Endodermal cell (in vitro differentiated cells): ENCODE data around the gene PEX1. TPM values are rescaled to one million over a fixed set of nuclear protein-coding genes. Genes with fewer than 3 reads are reported as not detected.
"Not testable (repeated sequence)": the region's sequence is repeated elsewhere in the genome, so short reads cannot be mapped to it uniquely, and the experiment has no call there.

Experiments used
- DNase-seq: peaks from one replicate; pipeline ENCODE4 v3.0.0-alpha.2; 2017
- H3K27ac ChIP-seq: 2 replicates; pipeline ENCODE4 v1.5.1; 2013; ENCODE audit warnings: mild to moderate bottlenecking, low read depth, low read length, moderate library complexity
- H3K27me3 ChIP-seq: 2 replicates; pipeline ENCODE4 v1.6.1; 2013; ENCODE audit warnings: mild to moderate bottlenecking, low read length, moderate library complexity; ENCODE audit not compliant: insufficient read depth, control insufficient read depth, poor library complexity, severe bottlenecking
- H3K36me3 ChIP-seq: 2 replicates; pipeline ENCODE4 v1.7.0; 2013; ENCODE audit warnings: mild to moderate bottlenecking, low read length, moderate library complexity; ENCODE audit not compliant: control insufficient read depth, insufficient read depth
- H3K4me1 ChIP-seq: one replicate; pipeline ENCODE4 v1.7.0; 2013; ENCODE audit warnings: low read length; ENCODE audit not compliant: control insufficient read depth, insufficient read depth
- H3K4me3 ChIP-seq: 2 replicates; pipeline ENCODE4 v1.5.1; 2013; ENCODE audit warnings: mild to moderate bottlenecking, low read length, moderate library complexity
- H3K9ac ChIP-seq: 2 replicates; pipeline ENCODE4 v1.6.1; 2013; ENCODE audit warnings: mild to moderate bottlenecking, low read length, moderate library complexity; ENCODE audit not compliant: poor library complexity, severe bottlenecking; ENCODE audit errors: extremely low read depth
- H3K9me3 ChIP-seq: 2 replicates; pipeline ENCODE4 v1.6.1; 2013; ENCODE audit warnings: mild to moderate bottlenecking, low read length, moderate library complexity; ENCODE audit not compliant: control insufficient read depth
- H3K27ac Mint-ChIP-seq: 2 replicates; pipeline ENCODE4 v1.8.0; 2020; ENCODE audit warnings: mixed read lengths
- H3K27me3 Mint-ChIP-seq: 2 replicates; pipeline ENCODE4 v1.8.0; 2021; ENCODE audit warnings: mild to moderate bottlenecking, mixed read lengths; ENCODE audit not compliant: insufficient read depth
- H3K36me3 Mint-ChIP-seq: 2 replicates; pipeline ENCODE4 v1.8.0; 2020; ENCODE audit warnings: low read depth, mixed read lengths
- H3K4me1 Mint-ChIP-seq: 2 replicates; pipeline ENCODE4 v1.8.0; 2020; ENCODE audit warnings: mixed read lengths
- H3K4me3 Mint-ChIP-seq: 2 replicates; pipeline ENCODE4 v1.8.0; 2020; ENCODE audit warnings: mild to moderate bottlenecking, moderate library complexity, mixed read lengths
- H3K9me3 Mint-ChIP-seq: 2 replicates; pipeline ENCODE4 v1.8.0; 2020; ENCODE audit warnings: mild to moderate bottlenecking, mixed read lengths
- WGBS, 2 experiments: methylation state at CpG; one replicate each; pipeline versions ENCODE4 v1.1.5 to v1.1.7; 2013; ENCODE audit warnings: missing lambda C conversion rate in 2 of 2, mixed read lengths in 1 of 2; ENCODE audit not compliant: insufficient coverage in 1 of 2, insufficient read length in 1 of 2; 5-methylcytosine and 5-hydroxymethylcytosine counted together
- total RNA-seq, 2 donors: library from RNA; stranded (reverse); fragmentation: NEBNext Ultra II Directional in 1 of 2; extraction: Animal tissue kit (Norgen Biotek cat#: 25700) in 1 of 2; gene quantifications; 2 replicates in 1 of 2; 3 replicates in 1 of 2; pipeline ENCODE4 v1.2.1, GENCODE V29; 2021
- TF ChIP-seq, protein P1 (sequence below): fragments of 200-600 bp; sonication (generic); conservative IDR thresholded peaks from 2 replicates; pipeline ENCODE4 v1.5.0; 2021; ENCODE audit warnings: antibody characterized with exemption, mild to moderate bottlenecking

The PEX1 gene
- total RNA-seq, 2 donors from 2014 or later: 26.1 to 34.0 TPM

GRCh38 chr7:92547579-92547978, 19.3 kb upstream of the PEX1 start:
- Histone ChIP-seq H3K27ac (no peak overlapping the region), H3K4me3 (no peak overlapping the region), H3K9me3 (no peaks in the 10 kb centered on the region), H3K4me1 (no peaks in the 10 kb centered on the region), H3K9ac (no peak overlapping the region), H3K27me3 (no peaks in the 10 kb centered on the region), H3K36me3 (no peaks in the 10 kb centered on the region)
- no peaks in the 10 kb centered on the region for H3K4me1 Mint-ChIP-seq
- 93 to 96% methylated on average over 4 to 6 of the region's 6 CpGs for WGBS, 2 experiments
- TF ChIP-seq, protein P1, sequence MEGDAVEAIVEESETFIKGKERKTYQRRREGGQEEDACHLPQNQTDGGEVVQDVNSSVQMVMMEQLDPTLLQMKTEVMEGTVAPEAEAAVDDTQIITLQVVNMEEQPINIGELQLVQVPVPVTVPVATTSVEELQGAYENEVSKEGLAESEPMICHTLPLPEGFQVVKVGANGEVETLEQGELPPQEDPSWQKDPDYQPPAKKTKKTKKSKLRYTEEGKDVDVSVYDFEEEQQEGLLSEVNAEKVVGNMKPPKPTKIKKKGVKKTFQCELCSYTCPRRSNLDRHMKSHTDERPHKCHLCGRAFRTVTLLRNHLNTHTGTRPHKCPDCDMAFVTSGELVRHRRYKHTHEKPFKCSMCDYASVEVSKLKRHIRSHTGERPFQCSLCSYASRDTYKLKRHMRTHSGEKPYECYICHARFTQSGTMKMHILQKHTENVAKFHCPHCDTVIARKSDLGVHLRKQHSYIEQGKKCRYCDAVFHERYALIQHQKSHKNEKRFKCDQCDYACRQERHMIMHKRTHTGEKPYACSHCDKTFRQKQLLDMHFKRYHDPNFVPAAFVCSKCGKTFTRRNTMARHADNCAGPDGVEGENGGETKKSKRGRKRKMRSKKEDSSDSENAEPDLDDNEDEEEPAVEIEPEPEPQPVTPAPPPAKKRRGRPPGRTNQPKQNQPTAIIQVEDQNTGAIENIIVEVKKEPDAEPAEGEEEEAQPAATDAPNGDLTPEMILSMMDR: no peak
- H3K36me3 Mint-ChIP-seq: no peaks in the 10 kb centered on the region
- peaks cover 18% of the 10 kb centered on the region for H3K9me3 Mint-ChIP-seq
- no peak for DNase-seq
- no peak overlapping the region for H3K4me3 Mint-ChIP-seq
- no peak overlapping the region for H3K27ac Mint-ChIP-seq
- no peaks in the 10 kb centered on the region for H3K27me3 Mint-ChIP-seq

DNA sequence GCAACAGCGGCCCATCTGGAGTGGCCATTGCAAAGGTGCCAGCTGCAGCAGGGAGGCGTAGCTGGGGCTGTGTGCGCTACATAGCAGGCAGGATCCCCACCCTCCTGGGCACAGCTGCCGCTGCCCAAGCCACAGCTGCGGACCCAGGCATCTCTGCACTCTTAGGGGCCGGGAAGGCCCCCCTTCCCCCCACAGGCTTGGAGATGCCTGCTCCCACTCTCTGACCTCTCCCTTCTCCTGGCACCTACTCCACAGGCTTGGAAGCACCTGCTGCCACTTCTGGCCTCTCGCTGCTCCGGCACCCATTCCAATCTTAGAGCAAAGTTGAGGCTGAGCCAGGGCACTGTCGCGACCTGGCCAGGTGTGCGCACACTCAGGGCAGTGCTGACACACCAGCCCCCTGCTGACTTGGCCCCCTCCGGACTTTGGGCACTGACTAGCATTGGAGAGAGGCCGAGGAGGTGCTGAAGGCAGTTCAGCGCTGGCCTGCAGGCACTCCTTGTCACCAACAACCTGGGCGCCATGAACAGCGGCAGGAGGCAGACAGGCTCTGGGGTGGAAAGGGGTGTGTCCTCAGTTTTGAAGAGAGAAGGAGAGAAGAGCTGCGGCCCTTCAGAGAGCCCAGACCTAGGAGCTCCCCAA, 18.7 kb upstream of the PEX1 start:
- DNase-seq: no peak
- Mint-ChIP-seq H3K9me3 (peaks cover 19% of the 10 kb centered on the region), H3K4me1 (no peaks in the 10 kb centered on the region), H3K36me3 (no peaks in the 10 kb centered on the region), H3K27ac (no peak overlapping the region), H3K27me3 (no peaks in the 10 kb centered on the region), H3K4me3 (no peak overlapping the region)
- 94 to 95% methylated on average over 12 to 17 of the region's 17 CpGs for WGBS, 2 experiments
- H3K4me3 ChIP-seq: no peak overlapping the region
- H3K4me1 ChIP-seq: no peaks in the 10 kb centered on the region
- TF ChIP-seq, protein P1: no peak
- no peak overlapping the region for H3K27ac ChIP-seq
- H3K27me3 ChIP-seq: no peaks in the 10 kb centered on the region
- H3K9ac ChIP-seq: no peak overlapping the region
- H3K9me3 ChIP-seq: no peaks in the 10 kb centered on the region
- no peaks in the 10 kb centered on the region for H3K36me3 ChIP-seq

GRCh38 chr7:92545116-92545515, 16.8 kb upstream of the PEX1 start:
- H3K4me3 Mint-ChIP-seq, H3K27me3 ChIP-seq, H3K4me1 ChIP-seq, H3K36me3 ChIP-seq, DNase-seq, H3K27me3 Mint-ChIP-seq, H3K27ac Mint-ChIP-seq, H3K9me3 ChIP-seq, H3K27ac ChIP-seq, H3K4me1 Mint-ChIP-seq, H3K36me3 Mint-ChIP-seq, H3K4me3 ChIP-seq, H3K9ac ChIP-seq: not testable (repeated sequence)
- WGBS, 2 experiments: 88 to 95% methylated on average over 27 to 30 of the region's 30 CpGs
- peaks cover 19% of the 10 kb centered on the region for H3K9me3 Mint-ChIP-seq

GRCh38 chr7:92543542-92543941, 15.2 kb upstream of the PEX1 start:
- H3K4me3 Mint-ChIP-seq, H3K4me3 ChIP-seq, H3K36me3 Mint-ChIP-seq, H3K9me3 ChIP-seq, H3K4me1 ChIP-seq, H3K27ac ChIP-seq, H3K9ac ChIP-seq, H3K27me3 ChIP-seq, DNase-seq, H3K27me3 Mint-ChIP-seq, H3K4me1 Mint-ChIP-seq, H3K36me3 ChIP-seq, H3K27ac Mint-ChIP-seq: not testable (repeated sequence)
- H3K9me3 Mint-ChIP-seq: peaks cover 19% of the 10 kb centered on the region
- WGBS, 2 experiments: 94 to 100% methylated on average over 1 to 2 of the region's 3 CpGs
